GM18502 (cell line): Measurements from ENCODE around the gene BTBD9.
"Not testable (repeated sequence)": the region's sequence is repeated elsewhere in the genome, so short reads cannot be mapped to it uniquely, and the experiment has no call there.

ENCODE experiments used
- ATAC-seq: cut with Tn5 transposase; IDR thresholded peaks from one replicate; pipeline ENCODE4 v1.9.1; 2021; ENCODE audit warnings: mild to moderate bottlenecking; ENCODE audit not compliant: unreplicated experiment, poor library complexity

The BTBD9 gene

GRCh38 chr6:38143191-38144150 is 496.3 kb downstream of the BTBD9 start:
- ATAC-seq = no peak

- ATAC-seq = no peak
These were observed 497.4 kb downstream of the BTBD9 start for GRCh38 chr6:38142178-38142902.

- no peak for ATAC-seq
These were observed 498.0 kb downstream of the BTBD9 start for GRCh38 chr6:38141716-38142115.

- ATAC-seq = no peak
These were observed 498.6 kb downstream of the BTBD9 start for GRCh38 chr6:38141085-38141484.

- no peak for ATAC-seq
These were observed 501.4 kb downstream of the BTBD9 start for GRCh38 chr6:38138374-38138773.

- no peak for ATAC-seq
These were observed 502.0 kb downstream of the BTBD9 start for GRCh38 chr6:38137608-38138265.

GRCh38 chr6:38136547-38136946 is 503.2 kb downstream of the BTBD9 start:
- ATAC-seq = no peak

GRCh38 chr6:38134704-38135088 is 505.0 kb downstream of the BTBD9 start:
- ATAC-seq = no peak

- no peak for ATAC-seq
These were observed 505.6 kb downstream of the BTBD9 start for GRCh38 chr6:38133932-38134703.

- ATAC-seq = no peak
These were observed 508.2 kb downstream of the BTBD9 start for GRCh38 chr6:38131527-38131965.

- ATAC-seq = no peak
These were observed 512.4 kb downstream of the BTBD9 start for GRCh38 chr6:38127284-38127683.

- ATAC-seq = not testable (repeated sequence)
These were observed 515.4 kb downstream of the BTBD9 start for GRCh38 chr6:38124224-38124926.

GRCh38 chr6:38119516-38119915 is 520.2 kb downstream of the BTBD9 start:
- ATAC-seq = no peak

- ATAC-seq = no peak
These were observed 520.9 kb downstream of the BTBD9 start for GRCh38 chr6:38118791-38119365.
